ENCODE data around the gene RASGEF1C.

RASGEF1C gene

DNA sequence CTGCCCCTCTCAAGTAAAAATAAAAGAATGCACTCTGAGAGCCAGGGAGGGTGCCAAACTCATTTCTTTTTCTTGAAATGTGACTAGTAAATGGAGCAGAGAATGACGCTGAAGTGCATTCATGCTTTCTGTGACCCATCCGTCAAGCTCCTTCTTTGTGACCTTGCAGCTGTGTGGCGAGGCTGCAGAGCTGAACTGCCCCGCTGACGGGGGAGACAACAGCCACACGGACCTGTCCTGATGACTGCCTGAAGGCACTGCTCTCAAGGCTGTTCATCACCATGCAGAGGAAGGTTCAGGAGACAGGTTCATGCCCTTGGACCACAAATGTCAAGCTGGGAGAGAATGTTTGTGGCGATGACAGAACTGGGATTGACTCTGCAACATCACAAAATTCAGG lies 21.0 kb upstream of the RASGEF1C start:
- no peak overlapping the region for H3K27ac ChIP-seq (ENCODE audit: low read depth, low read length)
- H3K9ac ChIP-seq (ENCODE audit: low read depth, low read length): no peak overlapping the region
- no peaks in the 10 kb centered on the region; the same call in 1 of the 2 replicates for H3K4me1 ChIP-seq (ENCODE audit: control insufficient read depth, insufficient read depth, low read length)
- 0 out of 2 replicates have a peak, but pooled peaks cover 2% of the 10 kb centered on the region for H3K9me3 ChIP-seq (ENCODE audit: control insufficient read depth, insufficient read depth, low read length)
- no peaks in the 10 kb centered on the region for H3K27me3 ChIP-seq (ENCODE audit: control insufficient read depth, insufficient read depth, low read length)
- peaks cover 18% of the 10 kb centered on the region for H3K36me3 ChIP-seq (ENCODE audit: control insufficient read depth, insufficient read depth, low read length)
- no peak overlapping the region for H3K4me3 ChIP-seq (ENCODE audit: low read depth, low read length)

- Histone ChIP-seq H3K4me3 (ENCODE audit: low read depth, low read length) (no peak overlapping the region), H3K27me3 (ENCODE audit: control insufficient read depth, insufficient read depth, low read length) (no peaks in the 10 kb centered on the region), H3K36me3 (ENCODE audit: control insufficient read depth, insufficient read depth, low read length) (no peaks in the 10 kb centered on the region), H3K27ac (ENCODE audit: low read depth, low read length) (no peak overlapping the region), H3K4me1 (ENCODE audit: control insufficient read depth, insufficient read depth, low read length) (no peaks in the 10 kb centered on the region), H3K9me3 (ENCODE audit: control insufficient read depth, insufficient read depth, low read length) (0 out of 2 replicates have a peak, but pooled peaks cover 5% of the 10 kb centered on the region), H3K9ac (ENCODE audit: low read depth, low read length) (no peak overlapping the region)
Observed at GRCh38 chr5:180222056-180222455, 13.0 kb upstream of the RASGEF1C start.

GRCh38 chr5:180217797-180218196 lies 8.8 kb upstream of the RASGEF1C start:
- no peak overlapping the region for H3K27ac ChIP-seq (ENCODE audit: low read depth, low read length)
- H3K9ac ChIP-seq (ENCODE audit: low read depth, low read length): no peak overlapping the region
- no peaks in the 10 kb centered on the region for H3K27me3 ChIP-seq (ENCODE audit: control insufficient read depth, insufficient read depth, low read length)
- no peaks in the 10 kb centered on the region for H3K36me3 ChIP-seq (ENCODE audit: control insufficient read depth, insufficient read depth, low read length)
- H3K4me3 ChIP-seq (ENCODE audit: low read depth, low read length): no peak overlapping the region
- no peaks in the 10 kb centered on the region for H3K4me1 ChIP-seq (ENCODE audit: control insufficient read depth, insufficient read depth, low read length)
- no peaks in the 10 kb centered on the region for H3K9me3 ChIP-seq (ENCODE audit: control insufficient read depth, insufficient read depth, low read length)

DNA sequence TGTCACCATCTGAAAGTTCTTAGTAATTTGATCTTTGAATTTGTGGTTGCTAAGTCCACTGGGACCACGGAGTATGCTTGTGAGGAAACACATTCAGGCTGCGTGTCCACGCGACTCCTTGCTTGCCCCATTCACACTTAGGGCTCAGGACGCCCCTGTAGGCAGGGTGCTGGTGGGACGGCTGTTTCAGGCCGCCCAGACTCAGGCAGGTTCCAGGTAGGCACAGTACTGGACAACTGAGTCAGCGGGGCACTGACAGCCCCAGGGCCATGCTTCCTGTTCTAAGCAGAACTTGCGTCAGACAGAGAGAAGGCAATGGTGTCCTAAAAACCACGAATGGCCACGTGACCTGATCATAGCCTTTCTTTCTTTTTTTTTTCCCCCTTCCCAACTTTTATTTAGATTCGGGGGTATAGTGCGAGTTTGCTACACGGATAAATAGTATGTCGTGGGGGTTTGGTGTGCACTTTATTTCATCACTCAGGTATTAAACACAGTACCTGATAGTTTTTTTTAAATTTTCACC lies 7.7 kb upstream of the RASGEF1C start:
- H3K4me1 ChIP-seq (ENCODE audit: control insufficient read depth, insufficient read depth, low read length): no peaks in the 10 kb centered on the region
- no peak overlapping the region for H3K4me3 ChIP-seq (ENCODE audit: low read depth, low read length)
- no peaks in the 10 kb centered on the region for H3K9me3 ChIP-seq (ENCODE audit: control insufficient read depth, insufficient read depth, low read length)
- no peaks in the 10 kb centered on the region; the same call in 1 of the 2 replicates for H3K27me3 ChIP-seq (ENCODE audit: control insufficient read depth, insufficient read depth, low read length)
- no peak overlapping the region for H3K27ac ChIP-seq (ENCODE audit: low read depth, low read length)
- H3K9ac ChIP-seq (ENCODE audit: low read depth, low read length): no peak overlapping the region
- H3K36me3 ChIP-seq (ENCODE audit: control insufficient read depth, insufficient read depth, low read length): no peaks in the 10 kb centered on the region

DNA sequence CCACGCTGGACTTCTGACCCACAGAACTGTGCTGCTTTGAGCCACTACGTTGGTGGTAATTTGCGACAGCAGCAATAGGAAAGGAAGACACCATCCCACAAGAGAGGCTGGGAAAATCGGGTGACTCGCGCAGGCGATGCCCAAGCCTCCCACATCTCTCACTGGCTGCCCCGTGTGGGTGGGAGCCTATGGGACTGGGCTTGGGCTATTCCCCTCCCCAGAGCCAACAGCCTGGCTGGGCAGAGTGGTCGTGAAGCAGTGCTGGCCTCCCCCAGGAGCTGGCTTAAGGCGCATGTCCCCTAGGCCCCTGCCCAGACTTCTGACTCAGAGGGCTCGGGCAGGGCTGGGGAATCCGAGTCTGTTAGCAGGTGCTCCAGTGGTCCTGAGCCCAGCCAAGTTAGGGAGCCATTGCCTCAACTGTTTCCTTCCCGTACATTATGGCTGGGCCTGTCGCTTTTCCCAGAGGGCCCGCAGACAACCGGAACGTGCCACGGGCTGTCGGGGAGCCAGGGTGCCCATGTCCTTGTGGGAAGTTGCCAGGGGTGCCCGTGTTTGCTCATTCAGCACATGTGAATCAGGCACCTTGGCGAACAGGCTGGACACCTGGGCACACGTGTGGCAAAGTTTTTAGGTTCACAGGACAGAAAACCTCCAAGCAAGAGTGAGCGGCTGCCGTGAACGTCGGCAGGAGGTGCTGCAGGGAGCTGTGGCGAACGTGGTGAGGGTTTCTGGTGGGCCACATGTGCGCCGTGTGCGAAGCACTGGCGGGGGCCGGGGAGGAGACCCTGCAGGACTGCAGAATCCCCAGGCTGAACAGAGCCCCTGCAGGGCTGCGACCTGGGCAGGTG lies 7.0 kb upstream of the RASGEF1C start:
- Histone ChIP-seq H3K27me3 (ENCODE audit: control insufficient read depth, insufficient read depth, low read length) (no peaks in the 10 kb centered on the region; the same call in 1 of the 2 replicates), H3K4me3 (ENCODE audit: low read depth, low read length) (no peak overlapping the region), H3K9ac (ENCODE audit: low read depth, low read length) (no peak overlapping the region), H3K36me3 (ENCODE audit: control insufficient read depth, insufficient read depth, low read length) (no peaks in the 10 kb centered on the region), H3K4me1 (ENCODE audit: control insufficient read depth, insufficient read depth, low read length) (no peaks in the 10 kb centered on the region), H3K9me3 (ENCODE audit: control insufficient read depth, insufficient read depth, low read length) (no peaks in the 10 kb centered on the region), H3K27ac (ENCODE audit: low read depth, low read length) (no peak overlapping the region)

GRCh38 chr5:180214870-180215770 lies 6.1 kb upstream of the RASGEF1C start:
- Histone ChIP-seq H3K27me3 (ENCODE audit: control insufficient read depth, insufficient read depth, low read length) (no peaks in the 10 kb centered on the region; the same call in 1 of the 2 replicates), H3K36me3 (ENCODE audit: control insufficient read depth, insufficient read depth, low read length) (no peaks in the 10 kb centered on the region), H3K9ac (ENCODE audit: low read depth, low read length) (no peak overlapping the region), H3K4me3 (ENCODE audit: low read depth, low read length) (no peak overlapping the region), H3K9me3 (ENCODE audit: control insufficient read depth, insufficient read depth, low read length) (no peaks in the 10 kb centered on the region), H3K4me1 (ENCODE audit: control insufficient read depth, insufficient read depth, low read length) (no peaks in the 10 kb centered on the region), H3K27ac (ENCODE audit: low read depth, low read length) (no peak overlapping the region)

- Histone ChIP-seq H3K9me3 (ENCODE audit: control insufficient read depth, insufficient read depth, low read length) (no peaks in the 10 kb centered on the region), H3K9ac (ENCODE audit: low read depth, low read length) (no peak overlapping the region), H3K27me3 (ENCODE audit: control insufficient read depth, insufficient read depth, low read length) (peaks cover 5% of the 10 kb centered on the region), H3K4me3 (ENCODE audit: low read depth, low read length) (no peak overlapping the region), H3K4me1 (ENCODE audit: control insufficient read depth, insufficient read depth, low read length) (no peaks in the 10 kb centered on the region), H3K36me3 (ENCODE audit: control insufficient read depth, insufficient read depth, low read length) (no peaks in the 10 kb centered on the region), H3K27ac (ENCODE audit: low read depth, low read length) (no peak overlapping the region)
Observed at GRCh38 chr5:180213657-180214207, 4.7 kb upstream of the RASGEF1C start.

DNA sequence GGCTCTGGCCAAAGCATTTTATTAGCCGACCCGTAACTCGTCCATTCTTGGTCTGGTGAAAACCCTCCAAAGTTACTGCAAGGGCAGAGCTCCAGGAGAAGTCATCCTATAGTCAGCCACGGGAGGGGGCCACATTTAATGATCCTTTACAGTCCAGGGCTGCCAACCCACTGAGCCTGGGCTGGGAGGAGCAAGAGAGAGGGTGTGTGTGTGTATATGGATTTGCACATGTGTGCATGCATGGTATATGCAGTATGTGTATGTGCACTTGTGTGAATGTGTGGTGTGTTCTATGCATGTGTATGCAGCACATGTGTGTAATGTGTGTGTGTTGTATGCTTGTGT lies 4.2 kb upstream of the RASGEF1C start:
- Histone ChIP-seq H3K9me3 (ENCODE audit: control insufficient read depth, insufficient read depth, low read length) (no peaks in the 10 kb centered on the region), H3K4me1 (ENCODE audit: control insufficient read depth, insufficient read depth, low read length) (no peaks in the 10 kb centered on the region), H3K36me3 (ENCODE audit: control insufficient read depth, insufficient read depth, low read length) (no peaks in the 10 kb centered on the region), H3K9ac (ENCODE audit: low read depth, low read length) (no peak overlapping the region), H3K27ac (ENCODE audit: low read depth, low read length) (no peak overlapping the region), H3K27me3 (ENCODE audit: control insufficient read depth, insufficient read depth, low read length) (peaks cover 9% of the 10 kb centered on the region), H3K4me3 (ENCODE audit: low read depth, low read length) (no peak overlapping the region)

GRCh38 chr5:180212363-180213255 lies 3.6 kb upstream of the RASGEF1C start:
- Histone ChIP-seq H3K9me3 (ENCODE audit: control insufficient read depth, insufficient read depth, low read length) (no peaks in the 10 kb centered on the region), H3K4me3 (ENCODE audit: low read depth, low read length) (no peak overlapping the region), H3K4me1 (ENCODE audit: control insufficient read depth, insufficient read depth, low read length) (no peaks in the 10 kb centered on the region), H3K36me3 (ENCODE audit: control insufficient read depth, insufficient read depth, low read length) (no peaks in the 10 kb centered on the region), H3K27ac (ENCODE audit: low read depth, low read length) (no peak overlapping the region), H3K9ac (ENCODE audit: low read depth, low read length) (no peak overlapping the region), H3K27me3 (ENCODE audit: control insufficient read depth, insufficient read depth, low read length) (peaks cover 15% of the 10 kb centered on the region)

DNA sequence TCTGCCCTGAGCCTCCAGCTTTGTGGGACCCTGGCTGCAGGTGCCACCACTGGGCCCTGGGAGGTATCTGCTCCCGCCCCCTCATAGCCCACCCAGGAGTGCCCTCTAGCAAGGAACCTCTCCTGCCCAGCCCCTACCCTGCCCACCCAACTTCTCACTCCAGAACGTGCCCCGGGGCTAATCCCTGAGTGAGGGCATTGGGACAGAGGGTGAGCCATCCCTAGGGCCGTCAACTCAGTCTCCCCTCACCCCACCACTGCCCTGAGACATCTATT lies 2.7 kb upstream of the RASGEF1C start:
- Histone ChIP-seq H3K4me1 (ENCODE audit: control insufficient read depth, insufficient read depth, low read length) (no peaks in the 10 kb centered on the region), H3K36me3 (ENCODE audit: control insufficient read depth, insufficient read depth, low read length) (no peaks in the 10 kb centered on the region), H3K27me3 (ENCODE audit: control insufficient read depth, insufficient read depth, low read length) (peaks cover 23% of the 10 kb centered on the region), H3K4me3 (ENCODE audit: low read depth, low read length) (no peak overlapping the region), H3K27ac (ENCODE audit: low read depth, low read length) (no peak overlapping the region), H3K9me3 (ENCODE audit: control insufficient read depth, insufficient read depth, low read length) (no peaks in the 10 kb centered on the region), H3K9ac (ENCODE audit: low read depth, low read length) (no peak overlapping the region)

Measured in HUES48 (cell line).